Thoracic aorta (tissue), 2 donors: ENCODE results near the gene PNPLA7. TPM values are rescaled to one million over a fixed set of nuclear protein-coding genes. Genes with fewer than 3 reads are reported as not detected.

Source experiments
- ATAC-seq: fragments of 150-250 bp; one replicate; pipeline ENCODE4 v1.8.0; 2017; ENCODE audit warnings: low read depth; ENCODE audit not compliant: insufficient number of reproducible peaks, low FRiP score
- DNase-seq: peaks from one replicate; pipeline ENCODE4 v3.0.0-alpha.2; 2020; ENCODE audit warnings: low spot score
- H3K27ac ChIP-seq, 2 donors: fragments of 200-600 bp; sonication (generic); 1 replicate in 1 of 2; 2 replicates in 1 of 2; pipeline ENCODE4 v1.5.1; 2016; ENCODE audit warnings: mild to moderate bottlenecking in 2 of 2, moderate library complexity in 2 of 2
- H3K27me3 ChIP-seq: fragments of 200-600 bp; sonication (generic); replicated peaks from 2 replicates; pipeline ENCODE4 v1.6.0; 2016; ENCODE audit warnings: mild to moderate bottlenecking; ENCODE audit not compliant: insufficient read depth
- H3K36me3 ChIP-seq: fragments of 200-600 bp; sonication (generic); one replicate; pipeline ENCODE4 v1.5.1; 2016
- H3K4me1 ChIP-seq, 2 donors: fragments of 200-600 bp; sonication (generic); 1 replicate in 1 of 2; 2 replicates in 1 of 2; pipeline versions ENCODE4 v1.5.1 to v1.6.0; 2016; ENCODE audit warnings: low read depth in 2 of 2, mild to moderate bottlenecking in 1 of 2; ENCODE audit not compliant: control insufficient read depth in 1 of 2
- H3K4me3 ChIP-seq: fragments of 200-600 bp; sonication (generic); 2 replicates; pipeline ENCODE4 v1.5.1; 2016; ENCODE audit warnings: mild to moderate bottlenecking
- H3K9me3 ChIP-seq: fragments of 200-600 bp; sonication (generic); 2 replicates; pipeline ENCODE4 v1.5.1; 2016
- CTCF ChIP-seq: fragments of 200-600 bp; sonication (generic); IDR thresholded peaks from one replicate; pipeline ENCODE4 v1.5.1; 2019; ENCODE audit warnings: antibody characterized with exemption
- total RNA-seq, 2 donors: library from RNA; depleted of rRNA; stranded (reverse); fragments of >200 nt; gene quantifications; one replicate each; pipeline versions ENCODE4 v1.1.0 to v1.2.3, GENCODE V29; 2016

PNPLA7 gene
- total RNA-seq, 2 donors from 2014 or later = 12.7 to 21.4 TPM

GRCh38 chr9:137524981-137525317, 25.3 kb downstream of the PNPLA7 start:
- no peak for TF ChIP-seq CTCF
- no peak for DNase-seq
- Histone ChIP-seq H3K4me1 (no peaks in the 10 kb centered on the region), H3K4me3 (no peak overlapping the region), H3K9me3 (no peaks in the 10 kb centered on the region), H3K27me3 (no peaks in the 10 kb centered on the region), H3K36me3 (peaks cover 7% of the 10 kb centered on the region), H3K27ac (no peak overlapping the region)
- ATAC-seq = no peak

GRCh38 chr9:137524161-137524980, 25.8 kb downstream of the PNPLA7 start:
- no peaks in the 10 kb centered on the region for H3K27me3 ChIP-seq
- TF ChIP-seq CTCF = no peak
- H3K4me3 ChIP-seq = no peak overlapping the region
- H3K27ac ChIP-seq = no peak overlapping the region
- H3K9me3 ChIP-seq = no peaks in the 10 kb centered on the region
- no peak for DNase-seq
- H3K36me3 ChIP-seq = peaks cover 7% of the 10 kb centered on the region
- no peak for ATAC-seq
- H3K4me1 ChIP-seq = no peaks in the 10 kb centered on the region

- DNase-seq (no peak), ATAC-seq (no peak)
- Histone ChIP-seq H3K27me3 (no peaks in the 10 kb centered on the region), H3K27ac (no peak overlapping the region), H3K9me3 (no peaks in the 10 kb centered on the region), H3K36me3 (peaks cover 7% of the 10 kb centered on the region), H3K4me1 (no peaks in the 10 kb centered on the region), H3K4me3 (no peak overlapping the region)
- no peak for TF ChIP-seq CTCF
These were observed 27.3 kb downstream of the PNPLA7 start for GRCh38 chr9:137522746-137523455.

- Histone ChIP-seq H3K9me3 (no peaks in the 10 kb centered on the region), H3K36me3 (peaks cover 7% of the 10 kb centered on the region), H3K4me3 (no peak overlapping the region), H3K4me1 (no peaks in the 10 kb centered on the region), H3K27me3 (no peaks in the 10 kb centered on the region), H3K27ac (no peak overlapping the region)
- TF ChIP-seq CTCF = no peak
- DNase-seq = no peak
- ATAC-seq = no peak
These were observed 28.7 kb downstream of the PNPLA7 start for GRCh38 chr9:137521405-137521985.
